Parathyroid adenoma (tissue), 2 donors: ENCODE measurements around the gene PCSK6.

Experiments used
- H2AFZ ChIP-seq: fragments of 300-600 bp; sonication (generic); one replicate; pipeline ENCODE4 v1.7.0; 2017; ENCODE audit warnings: antibody characterized with exemption, mild to moderate bottlenecking
- H3K27ac ChIP-seq: fragments of 300-600 bp; sonication (generic); one replicate; pipeline ENCODE4 v1.7.0; 2017
- H3K27me3 ChIP-seq: fragments of 300-600 bp; sonication (generic); one replicate; pipeline ENCODE4 v1.7.0; 2017; ENCODE audit warnings: low read length; ENCODE audit not compliant: control insufficient read depth, insufficient read depth
- H3K36me3 ChIP-seq: fragments of 300-600 bp; sonication (generic); one replicate; pipeline ENCODE4 v1.7.0; 2017; ENCODE audit warnings: low read length; ENCODE audit not compliant: control insufficient read depth, insufficient read depth
- H3K4me1 ChIP-seq: fragments of 300-600 bp; sonication (generic); one replicate; pipeline ENCODE4 v1.7.0; 2017; ENCODE audit warnings: control low read depth
- H3K4me2 ChIP-seq: fragments of 300-600 bp; sonication (generic); one replicate; pipeline ENCODE4 v1.7.0; 2017; ENCODE audit warnings: low read length
- H3K4me3 ChIP-seq: fragments of 300-600 bp; sonication (generic); one replicate; pipeline ENCODE4 v1.7.0; 2017; ENCODE audit warnings: low read depth, low read length
- H3K79me2 ChIP-seq: fragments of 300-600 bp; sonication (generic); one replicate; pipeline ENCODE4 v1.7.0; 2017; ENCODE audit warnings: control low read depth
- H3K9ac ChIP-seq: fragments of 300-600 bp; sonication (generic); one replicate; pipeline ENCODE4 v1.7.0; 2017; ENCODE audit warnings: mild to moderate bottlenecking
- H3K9me3 ChIP-seq: fragments of 300-600 bp; sonication (generic); one replicate; pipeline ENCODE4 v1.7.0; 2017; ENCODE audit warnings: low read length; ENCODE audit not compliant: control insufficient read depth
- CTCF ChIP-seq: fragments of 300-600 bp; sonication (generic); IDR thresholded peaks from one replicate; pipeline ENCODE4 v1.7.0; 2017; ENCODE audit warnings: antibody characterized with exemption, mild to moderate bottlenecking
- donor health status: primary hyperparathyroidism.

PCSK6 gene

GRCh38 chr15:101481917-101482525 lies 7.5 kb downstream of the PCSK6 start:
- Histone ChIP-seq H2AFZ (no peak overlapping the region), H3K4me1 (no peaks in the 10 kb centered on the region), H3K9ac (no peak overlapping the region), H3K4me2 (no peak overlapping the region), H3K4me3 (no peak overlapping the region), H3K9me3 (no peaks in the 10 kb centered on the region), H3K79me2 (no peaks in the 10 kb centered on the region), H3K27me3 (no peaks in the 10 kb centered on the region), H3K27ac (no peak overlapping the region), H3K36me3 (no peaks in the 10 kb centered on the region)
- TF ChIP-seq CTCF: no peak

DNA sequence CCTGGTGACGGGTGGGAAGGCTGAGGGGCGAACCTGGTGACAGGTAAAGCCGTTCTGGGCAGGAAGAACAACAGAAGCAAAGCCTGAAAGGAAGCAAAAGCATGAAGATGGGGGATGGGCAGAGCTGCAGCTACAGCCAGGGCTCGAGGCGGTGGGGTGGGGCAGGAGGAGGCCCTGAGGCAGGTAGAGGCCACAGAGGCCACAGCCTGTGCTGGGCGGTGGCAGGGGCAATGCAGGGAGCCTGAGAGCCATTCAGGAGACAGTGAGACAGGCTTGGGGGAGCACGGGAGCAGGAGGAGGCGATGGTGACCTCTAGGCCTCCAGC lies 8.2 kb downstream of the PCSK6 start:
- TF ChIP-seq CTCF: no peak
- no peak overlapping the region for H3K9ac ChIP-seq
- H3K4me2 ChIP-seq: no peak overlapping the region
- no peaks in the 10 kb centered on the region for H3K4me1 ChIP-seq
- H3K9me3 ChIP-seq: no peaks in the 10 kb centered on the region
- no peak overlapping the region for H3K4me3 ChIP-seq
- H3K27me3 ChIP-seq: no peaks in the 10 kb centered on the region
- H3K79me2 ChIP-seq: no peaks in the 10 kb centered on the region
- H3K27ac ChIP-seq: no peak overlapping the region
- no peaks in the 10 kb centered on the region for H3K36me3 ChIP-seq
- no peak overlapping the region for H2AFZ ChIP-seq

GRCh38 chr15:101480613-101481380 lies 8.7 kb downstream of the PCSK6 start:
- Histone ChIP-seq H3K36me3 (no peaks in the 10 kb centered on the region), H3K4me1 (no peaks in the 10 kb centered on the region), H3K4me3 (no peak overlapping the region), H3K9ac (no peak overlapping the region), H3K9me3 (no peaks in the 10 kb centered on the region), H3K79me2 (no peaks in the 10 kb centered on the region), H3K4me2 (no peak overlapping the region), H3K27me3 (no peaks in the 10 kb centered on the region), H3K27ac (no peak overlapping the region), H2AFZ (no peak overlapping the region)
- no peak for TF ChIP-seq CTCF

GRCh38 chr15:101479851-101480612 lies 9.5 kb downstream of the PCSK6 start:
- Histone ChIP-seq H3K79me2 (no peaks in the 10 kb centered on the region), H3K27ac (no peak overlapping the region), H3K4me1 (no peaks in the 10 kb centered on the region), H3K4me3 (no peak overlapping the region), H2AFZ (no peak overlapping the region), H3K4me2 (no peak overlapping the region), H3K36me3 (no peaks in the 10 kb centered on the region), H3K27me3 (no peaks in the 10 kb centered on the region), H3K9ac (no peak overlapping the region), H3K9me3 (no peaks in the 10 kb centered on the region)
- no peak for TF ChIP-seq CTCF
